ENCODE data around the gene ROCK2. TPM values are rescaled to one million over a fixed set of nuclear protein-coding genes. Genes with fewer than 3 reads are reported as not detected.
A peak's percentile ranks its signal among the peaks of the same experiment; 100 is the strongest.

ROCK2 gene
- total and polyA plus RNA-seq, 2 of the 13 experiments (the other 11 are each of a cell fraction or from before 2014, with no cell fraction given), result 38.1 to 119 TPM

- TF ChIP-seq AHDC1 (CRISPR knock-in tag; IDR thresholded peaks at IDR 0.05; ENCODE audit: borderline replicate concordance), result no peak
- no peak for TF ChIP-seq ZNF558 (CRISPR knock-in tag; IDR thresholded peaks at IDR 0.05; ENCODE audit: borderline replicate concordance)
- peak; percentile 19; the same call in 1 of the 2 replicates for TF ChIP-seq CHCHD3 (CRISPR knock-in tag; IDR thresholded peaks at IDR 0.05)
- no peak for TF ChIP-seq ZSCAN12 (CRISPR knock-in tag; IDR thresholded peaks at IDR 0.05)
- no peak for TF ChIP-seq XBP1 (CRISPR knock-in tag; IDR thresholded peaks at IDR 0.05)
- TF ChIP-seq ZNF292 (CRISPR knock-in tag; IDR thresholded peaks at IDR 0.05; ENCODE audit: borderline replicate concordance, low read depth), result peak; percentile 82; the same call in 1 of the 2 replicates
- no peak for TF ChIP-seq ZNF496 (CRISPR knock-in tag; IDR thresholded peaks at IDR 0.05; ENCODE audit: insufficient replicate concordance)
- 0 out of 2 replicates have a peak, but pooled peaks have one; percentile 11 for TF ChIP-seq ZNF34 (CRISPR knock-in tag; IDR thresholded peaks at IDR 0.05; ENCODE audit: borderline replicate concordance)
- no peak for TF ChIP-seq ZNF639 (CRISPR knock-in tag; conservative IDR thresholded peaks at IDR 0.05)
- no peak for TF ChIP-seq NR0B2 (CRISPR knock-in tag; IDR thresholded peaks at IDR 0.05)
- TF ChIP-seq NRL (CRISPR knock-in tag; IDR thresholded peaks at IDR 0.05; ENCODE audit: borderline replicate concordance), result no peak; the same call in 1 of the 2 replicates
- no peak for TF ChIP-seq ZNF264 (CRISPR knock-in tag; IDR thresholded peaks at IDR 0.05)
- no peak for TF ChIP-seq HDAC2 (CRISPR knock-in tag; IDR thresholded peaks at IDR 0.05)
- TF ChIP-seq IKZF1 (IDR thresholded peaks at IDR 0.05), result no peak
- peak; percentile 66 for TF ChIP-seq UBTF (CRISPR knock-in tag; IDR thresholded peaks at IDR 0.05)
- TF ChIP-seq LRRFIP1 (CRISPR knock-in tag; conservative IDR thresholded peaks at IDR 0.05), result no peak
- TF ChIP-seq NFKBIZ (CRISPR knock-in tag; IDR thresholded peaks at IDR 0.05), result no peak
Observed at GRCh38 chr2:11133238-11133935, 211.0 kb downstream of the ROCK2 start (continued).

All from HepG2 (cell line).